KBM-7 (cell line): ENCODE results near the gene CHCHD1.
"Not testable (repeated sequence)": the region's sequence is repeated elsewhere in the genome, so short reads cannot be mapped to it uniquely, and the experiment has no call there.

Experiments used
- DNase-seq: peaks from one replicate; pipeline ENCODE4 v3.0.0-alpha.2; 2015
- in situ Hi-C: fragments of 300-500 bp; cut with MboI; formaldehyde crosslinking; loops from 2 replicates; pipeline ENCODE4 v1.14.3; 2020; ENCODE audit warnings: low sequenced_read_pairs, low pct_unique_long_range_greater_than_20kb, mixed read lengths

CHCHD1 gene

DNA sequence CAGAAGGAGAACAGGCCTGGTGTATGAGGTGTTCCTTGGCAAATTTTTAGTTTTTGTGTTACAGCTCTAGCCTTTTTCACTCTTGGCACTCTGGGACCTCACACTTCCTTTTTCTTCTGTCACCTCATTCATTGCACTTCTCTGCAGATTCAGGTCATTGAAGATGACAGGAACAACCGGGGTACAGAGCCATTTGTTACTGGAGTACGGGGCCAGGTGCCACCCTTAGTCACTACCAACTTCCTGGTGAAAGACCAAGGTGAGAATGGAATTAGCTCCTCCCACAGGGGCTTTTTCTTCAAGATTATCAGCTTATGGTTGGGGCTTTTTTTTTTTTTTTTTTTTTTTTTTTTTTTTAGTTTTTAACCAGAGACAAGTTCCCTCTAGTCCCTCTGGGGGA, 18.5 kb upstream of the CHCHD1 start:
- DNase-seq, result no peak
- in situ Hi-C loops, result no loop called here

DNA sequence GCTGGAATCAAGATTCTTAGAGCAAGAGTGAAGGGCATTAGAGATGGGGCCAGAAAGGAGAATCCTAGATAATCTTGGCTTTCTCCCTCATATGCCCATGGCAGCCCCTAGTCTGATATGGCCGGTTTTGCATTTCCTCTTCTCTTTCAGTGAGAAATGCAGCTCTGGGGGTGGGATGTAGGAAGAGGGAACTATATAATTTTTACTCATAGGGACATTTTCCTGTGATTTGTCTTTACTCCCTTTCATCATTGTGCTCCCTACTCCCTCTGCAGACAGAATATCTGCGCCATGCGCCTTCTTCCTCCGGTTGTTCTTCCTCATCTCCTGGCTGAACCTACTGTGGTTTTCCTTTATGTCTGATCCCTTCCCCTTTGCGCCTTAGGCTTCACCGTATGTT, 16.8 kb upstream of the CHCHD1 start:
- in situ Hi-C loops, result no loop called here
- DNase-seq, result no peak

DNA sequence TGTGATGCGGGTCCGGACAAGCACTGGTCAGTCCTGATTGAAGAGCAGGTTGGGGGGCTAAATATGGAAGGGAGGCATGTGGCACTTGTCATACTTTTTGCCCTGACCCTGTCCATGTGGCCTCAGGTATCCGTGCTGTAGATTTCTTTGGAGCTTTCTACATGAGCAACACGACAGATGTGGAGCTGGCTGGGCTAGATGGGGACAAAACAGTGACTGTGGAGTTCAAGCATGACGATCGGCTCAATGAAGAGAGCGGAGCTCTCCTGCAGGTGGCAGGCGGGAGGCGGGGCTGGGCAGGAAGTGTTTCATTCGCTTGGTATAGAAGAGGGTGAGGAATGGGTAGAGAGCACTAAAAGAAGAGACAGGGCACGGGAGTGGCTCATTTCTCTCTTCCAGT, 13.0 kb upstream of the CHCHD1 start:
- in situ Hi-C loops, result no loop called here
- no peak for DNase-seq

GRCh38 chr10:73769396-73769795, 12.5 kb upstream of the CHCHD1 start:
- no peak for DNase-seq
- in situ Hi-C loops, result no loop called here

DNA sequence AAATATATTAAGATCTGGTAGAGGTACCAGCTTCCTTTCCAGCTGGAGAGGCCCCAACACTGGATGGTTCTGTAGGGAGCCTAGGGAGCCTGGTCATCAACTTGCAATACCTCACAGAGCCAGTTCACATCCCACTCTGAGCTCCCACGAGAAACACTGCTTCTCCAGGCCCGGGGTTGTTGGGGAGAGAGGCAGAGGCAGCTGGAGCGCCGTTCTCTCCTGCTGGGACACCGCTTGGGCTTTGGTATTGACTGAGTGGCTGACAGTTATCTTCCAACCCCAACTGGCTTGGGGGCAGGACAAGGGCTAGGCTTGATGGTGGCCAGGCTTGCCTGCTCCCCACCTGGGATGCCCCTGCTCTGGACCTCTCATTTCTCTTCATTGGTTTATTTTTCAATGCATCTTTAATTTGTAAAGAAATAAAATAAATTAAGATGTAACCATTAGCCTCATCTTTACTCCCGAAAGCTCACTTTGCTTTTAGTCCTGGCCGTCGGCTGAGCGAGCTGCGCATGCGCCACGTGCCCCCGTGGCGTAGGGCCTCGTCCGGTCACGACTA, 10.0 kb upstream of the CHCHD1 start:
- DNase-seq, result no peak
- in situ Hi-C loops, result no loop called here

DNA sequence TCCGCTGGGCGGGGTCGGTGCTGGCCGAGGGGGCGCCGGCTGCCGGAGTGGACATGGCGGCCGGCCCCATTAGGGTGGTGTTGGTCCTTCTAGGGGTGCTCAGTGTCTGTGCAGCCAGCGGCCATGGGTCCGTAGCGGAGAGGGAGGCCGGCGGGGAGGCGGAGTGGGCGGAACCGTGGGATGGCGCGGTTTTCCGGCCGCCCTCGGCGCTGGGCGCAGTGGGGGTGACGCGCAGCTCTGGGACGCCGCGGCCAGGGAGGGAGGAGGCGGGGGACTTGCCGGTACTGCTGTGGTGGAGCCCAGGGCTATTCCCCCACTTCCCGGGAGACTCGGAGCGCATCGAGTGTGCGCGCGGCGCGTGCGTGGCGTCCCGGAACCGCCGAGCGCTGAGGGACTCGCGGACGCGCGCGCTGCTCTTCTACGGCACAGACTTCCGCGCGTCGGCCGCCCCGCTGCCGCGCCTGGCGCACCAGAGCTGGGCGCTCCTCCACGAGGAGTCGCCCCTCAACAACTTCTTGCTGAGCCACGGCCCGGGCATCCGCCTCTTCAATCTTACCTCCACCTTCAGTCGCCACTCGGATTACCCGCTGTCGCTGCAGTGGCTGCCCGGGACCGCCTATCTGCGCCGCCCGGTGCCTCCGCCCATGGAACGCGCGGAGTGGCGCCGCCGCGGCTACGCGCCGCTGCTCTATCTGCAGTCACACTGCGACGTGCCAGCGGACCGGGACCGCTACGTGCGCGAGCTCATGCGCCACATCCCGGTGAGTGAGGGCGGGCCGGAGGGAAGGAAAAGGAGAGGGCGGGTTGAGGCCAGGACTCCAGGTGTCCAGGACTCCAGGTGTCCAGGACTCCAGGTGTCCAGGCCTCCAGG, 9.3 kb upstream of the CHCHD1 start:
- in situ Hi-C loops, result no loop called here

DNA sequence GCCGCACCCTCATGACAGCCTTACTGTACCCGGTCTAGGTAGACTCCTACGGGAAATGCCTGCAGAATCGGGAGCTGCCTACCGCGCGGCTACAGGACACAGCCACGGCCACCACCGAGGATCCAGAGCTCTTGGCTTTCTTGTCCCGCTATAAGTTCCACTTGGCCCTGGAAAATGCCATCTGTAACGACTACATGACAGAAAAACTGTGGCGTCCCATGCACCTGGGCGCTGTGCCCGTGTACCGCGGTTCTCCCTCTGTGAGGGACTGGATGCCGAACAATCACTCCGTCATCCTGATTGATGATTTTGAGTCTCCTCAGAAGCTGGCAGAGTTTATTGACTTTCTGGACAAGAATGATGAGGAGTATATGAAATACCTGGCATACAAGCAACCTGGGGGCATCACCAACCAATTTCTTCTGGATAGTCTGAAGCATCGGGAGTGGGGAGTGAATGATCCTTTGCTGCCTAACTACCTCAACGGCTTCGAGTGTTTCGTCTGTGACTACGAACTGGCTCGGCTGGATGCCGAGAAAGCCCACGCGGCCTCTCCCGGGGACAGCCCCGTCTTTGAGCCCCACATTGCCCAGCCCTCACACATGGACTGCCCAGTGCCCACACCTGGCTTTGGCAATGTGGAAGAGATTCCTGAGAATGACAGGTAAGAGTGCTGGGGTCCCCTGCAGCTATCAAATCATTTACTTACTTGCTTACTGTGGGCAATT, 8.5 kb upstream of the CHCHD1 start:
- DNase-seq, result no peak
- in situ Hi-C loops, result no loop called here

More for the DNA sequence above, 9.3 kb upstream of the CHCHD1 start:
- DNase-seq, result peak; percentile 74

GRCh38 chr10:73774637-73775036, 7.2 kb upstream of the CHCHD1 start:
- in situ Hi-C loops, result no loop called here
- peak; percentile 55 for DNase-seq

- no peak for DNase-seq
- in situ Hi-C loops, result no loop called here
Observed at GRCh38 chr10:73779018-73779417, 2.8 kb upstream of the CHCHD1 start.

GRCh38 chr10:73779539-73780197, 2.2 kb upstream of the CHCHD1 start:
- in situ Hi-C loops, result no loop called here
- DNase-seq, result no peak

GRCh38 chr10:73780301-73780700, 1.5 kb upstream of the CHCHD1 start:
- DNase-seq, result no peak
- in situ Hi-C loops, result no loop called here

DNA sequence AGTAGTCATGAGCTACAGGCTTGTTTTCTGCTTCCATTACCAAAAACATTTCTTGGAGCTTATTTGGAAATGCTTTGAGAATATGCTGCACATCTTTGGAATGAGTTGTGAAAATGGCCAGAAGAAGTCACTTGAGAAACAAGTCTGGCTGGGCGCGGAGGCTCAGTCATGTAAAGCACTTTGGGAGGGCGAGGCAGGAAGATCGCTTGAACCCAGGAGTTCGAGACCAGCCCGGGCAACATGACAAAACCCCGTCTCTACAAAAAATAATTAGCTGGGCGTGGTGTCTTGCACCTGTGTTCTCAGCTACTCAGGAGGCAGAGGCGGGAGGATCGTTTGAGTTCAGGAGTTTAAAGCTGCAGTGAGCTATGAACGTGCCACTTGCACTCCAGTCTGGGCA, 882 bp upstream of the CHCHD1 start:
- DNase-seq, result no peak

DNA sequence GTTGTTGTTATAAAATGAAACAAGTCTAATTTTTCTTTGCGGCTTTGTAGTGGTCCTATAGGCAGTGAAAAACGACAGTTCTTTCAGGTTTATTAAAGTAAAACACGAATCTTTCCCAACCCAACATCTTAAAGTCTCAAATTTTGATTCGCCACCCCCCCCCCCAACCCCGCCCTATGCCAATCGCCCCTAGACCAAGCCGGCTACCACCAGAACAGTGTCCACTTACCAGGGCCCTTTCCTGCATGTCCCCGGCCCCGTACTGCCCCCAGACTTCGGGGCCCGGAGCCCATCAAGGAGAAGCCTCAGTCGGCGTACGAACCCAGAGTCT, 335 bp upstream of the CHCHD1 start:
- DNase-seq, result no peak
- in situ Hi-C loops, result no loop called here

More for the DNA sequence above, 882 bp upstream of the CHCHD1 start:
- in situ Hi-C loops, result no loop called here

DNA sequence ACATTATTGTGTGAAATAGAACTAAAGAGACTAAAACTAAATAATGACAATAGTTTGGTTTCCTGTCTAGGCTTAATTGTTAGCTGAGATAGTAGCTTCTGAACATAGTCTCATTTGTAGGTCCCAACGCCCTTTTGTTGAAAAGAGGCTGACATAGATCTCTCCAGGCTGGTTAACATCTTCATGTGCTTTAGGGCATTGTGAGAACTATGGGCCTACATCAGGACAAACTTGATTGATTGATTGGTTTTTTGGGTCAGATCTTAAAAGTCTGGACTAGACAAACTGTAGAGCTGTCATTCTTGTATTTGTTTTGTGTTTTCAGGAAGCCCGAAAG, 869 bp downstream of the CHCHD1 start:
- in situ Hi-C loops, result no loop called here
- no peak for DNase-seq

DNA sequence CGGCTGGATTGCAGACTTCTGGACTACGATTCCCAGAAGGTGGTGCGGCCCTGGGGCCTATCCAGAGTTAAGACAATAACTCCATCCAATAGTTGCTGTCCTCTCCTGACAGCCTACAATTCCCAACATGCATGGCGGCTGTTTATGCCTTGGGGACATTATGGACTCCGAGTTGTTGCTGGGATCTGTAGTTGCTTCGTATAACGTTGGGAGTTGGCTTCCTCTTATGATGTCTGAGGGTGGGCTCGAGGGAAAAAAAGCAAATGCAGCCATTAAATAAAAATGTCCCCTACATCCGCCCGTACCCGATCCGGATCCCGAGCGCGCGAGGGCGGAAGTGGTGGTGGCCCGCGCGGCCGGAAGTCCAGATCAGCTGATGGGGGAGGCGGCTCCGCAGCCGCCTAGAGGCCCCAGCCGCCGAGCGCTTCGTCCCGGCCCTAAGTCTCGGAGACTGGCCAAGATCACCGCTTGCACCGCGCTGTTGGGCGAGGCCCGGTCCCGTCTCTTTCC, 3.4 kb downstream of the CHCHD1 start, which contains the start of gene ZSWIM8:
ZSWIM8 (plus strand) TSS at position 396 of the 510 bp plus-strand sequence. CDS start 273 bp downstream, outside the sequence.
- peak; percentile 95 for DNase-seq
- in situ Hi-C loops, result no loop called here

DNA sequence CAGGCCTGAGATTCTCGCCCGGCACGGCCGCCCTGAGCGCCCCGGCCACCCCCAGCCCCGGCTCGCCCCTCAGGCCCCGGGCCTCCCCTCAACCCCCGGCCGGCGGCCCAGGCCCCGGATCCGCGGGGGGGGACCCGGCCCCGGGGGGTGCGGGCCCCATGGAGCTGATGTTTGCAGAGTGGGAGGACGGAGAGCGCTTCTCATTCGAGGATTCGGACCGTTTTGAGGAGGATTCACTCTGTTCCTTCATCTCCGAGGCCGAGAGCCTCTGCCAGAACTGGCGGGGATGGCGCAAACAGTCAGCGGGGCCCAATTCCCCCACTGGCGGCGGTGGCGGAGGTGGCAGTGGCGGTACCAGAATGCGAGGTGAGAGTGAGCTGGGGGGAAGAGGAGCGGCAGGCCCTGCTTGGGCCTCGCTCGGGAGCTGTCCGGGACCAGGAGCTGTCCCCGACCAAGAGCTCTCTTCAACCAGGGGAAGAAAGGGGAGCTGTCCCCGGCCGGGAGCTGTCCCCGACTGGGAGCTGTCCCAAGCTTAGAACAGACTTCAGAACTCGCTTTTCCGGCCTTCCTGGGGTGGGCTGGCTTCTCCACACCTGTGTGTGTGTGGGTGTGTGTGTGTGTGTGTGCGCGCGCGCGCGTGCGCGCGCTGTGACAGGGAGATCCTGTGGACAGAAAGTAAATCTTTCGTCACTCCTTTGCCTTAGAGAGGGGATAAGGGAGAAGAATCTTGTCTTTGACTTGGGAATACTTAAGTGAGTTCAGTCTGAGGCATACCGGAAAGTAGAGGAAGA, 4.1 kb downstream of the CHCHD1 start:
- peak; percentile 55 for DNase-seq
- in situ Hi-C loops, result no loop called here

DNA sequence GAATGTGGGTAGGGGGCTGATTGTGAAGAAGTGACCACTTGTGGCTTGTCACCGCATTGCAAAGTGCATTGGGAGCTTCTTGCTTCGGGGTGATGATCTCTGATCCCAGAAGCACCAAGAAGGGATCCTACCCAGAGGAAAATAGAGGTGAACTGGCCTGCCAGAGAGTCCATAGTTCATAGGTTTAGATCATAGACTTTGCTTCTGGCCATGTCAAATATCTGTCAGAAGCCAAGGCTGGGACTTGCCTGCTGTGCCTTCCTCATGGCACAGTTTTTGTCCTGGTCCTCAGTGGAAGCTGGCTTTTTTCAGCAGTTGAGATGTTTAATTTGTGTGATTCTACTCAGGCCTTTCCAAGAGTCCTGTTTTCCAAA, 4.7 kb downstream of the CHCHD1 start:
- DNase-seq, result no peak
- in situ Hi-C loops, result no loop called here

DNA sequence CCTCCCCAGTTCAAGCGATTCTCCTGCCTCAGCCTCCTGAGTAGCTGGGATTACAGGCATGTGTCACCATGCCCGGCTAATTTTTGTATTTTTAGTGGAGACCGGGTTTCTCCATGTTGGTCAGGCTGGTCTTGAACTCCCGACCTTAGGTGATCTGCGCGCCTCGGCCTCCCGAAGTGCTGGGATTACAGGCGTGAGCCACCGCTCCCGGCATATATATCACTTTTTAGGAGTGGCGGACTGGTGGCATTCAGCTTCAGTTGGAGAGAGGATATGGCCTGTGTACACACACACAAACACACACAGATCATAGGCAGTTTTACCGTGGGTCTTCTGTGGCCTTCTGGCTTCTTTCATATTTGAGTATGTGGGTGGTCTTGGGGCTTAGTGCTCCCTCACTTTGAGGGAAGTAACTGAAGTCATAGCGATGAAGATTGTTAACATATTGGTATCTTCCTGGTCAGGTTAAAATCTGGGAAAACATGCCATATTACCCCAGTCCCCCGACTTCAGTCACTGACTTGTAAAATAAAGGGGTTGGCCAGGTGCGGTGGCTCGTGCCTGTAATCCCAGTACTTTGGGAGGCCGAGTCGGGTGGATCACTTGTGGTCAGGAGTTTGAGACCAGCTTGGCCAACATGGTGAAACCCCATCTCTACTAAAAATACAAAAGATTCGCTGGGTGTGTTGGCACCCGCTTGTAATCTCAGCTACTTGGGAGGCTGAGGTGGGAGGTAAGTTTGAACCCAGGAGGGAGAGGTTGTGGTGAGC, 5.4 kb downstream of the CHCHD1 start:
- DNase-seq, in situ Hi-C loops: not testable (repeated sequence)
